ENCODE measurements around the gene LYRM9. TPM values are rescaled to one million over a fixed set of nuclear protein-coding genes. Genes with fewer than 3 reads are reported as not detected.

The LYRM9 gene
- polyA plus RNA-seq, 2 of the 4 experiments (the other 2 are of a cell fraction), result 1.4 to 2.5 TPM

DNA sequence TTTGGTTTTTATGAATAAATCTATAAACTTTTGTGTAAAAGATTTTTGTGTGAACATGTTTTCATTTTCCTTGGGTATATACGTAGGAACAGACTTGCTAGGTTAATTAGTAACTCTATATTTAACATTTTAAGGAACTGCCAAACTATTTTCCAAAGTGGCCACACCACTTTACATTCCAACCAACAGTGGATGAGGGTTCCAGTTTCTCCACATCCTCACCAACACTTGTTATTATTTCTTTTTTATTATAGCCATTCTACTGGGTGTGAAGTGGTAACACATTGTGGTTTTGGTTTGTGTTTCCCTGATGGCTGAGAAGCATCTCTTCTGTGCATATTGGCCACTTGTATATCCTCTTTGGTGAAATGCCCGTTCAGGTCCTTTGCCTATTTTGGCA, 20.0 kb downstream of the LYRM9 start:
- CTCF ChIA-PET, result interaction anchor here (1.3 to 16.2 kb wide), 3 partner anchors 22 to 215 kb away, joined by 3 to 474 read pairs (median 230); partner anchors contain the start of gene NOS2
- 16% methylated on average over 2 of the region's 2 CpGs for WGBS (ENCODE audit: missing lambda C conversion rate)
- DNase-seq (ENCODE audit: low read depth in 1 of 2, low spot score in 1 of 2), result no peak
- Histone ChIP-seq H3K4me2 (no peak overlapping the region), H3K4me1 (no peaks in the 10 kb centered on the region), H3K9me3 (peaks cover 11% of the 10 kb centered on the region), H3K27ac (no peak overlapping the region), H3K4me3 (no peak overlapping the region)
- ATAC-seq, result no peak
- no peak for TF ChIP-seq CBX2 (IDR thresholded peaks at IDR 0.05; ENCODE audit: borderline replicate concordance, low read depth)
- no peak for TF ChIP-seq HOXB13 (CRISPR knock-in tag; IDR thresholded peaks at IDR 0.05; ENCODE audit: low read depth)
- TF ChIP-seq USF2 (IDR thresholded peaks at IDR 0.05), result no peak
- TF ChIP-seq NR3C1 (IDR thresholded peaks at IDR 0.05), result no peak
- POLR2A ChIA-PET, result no interaction called here
- FAIRE-seq, result no peak

DNA sequence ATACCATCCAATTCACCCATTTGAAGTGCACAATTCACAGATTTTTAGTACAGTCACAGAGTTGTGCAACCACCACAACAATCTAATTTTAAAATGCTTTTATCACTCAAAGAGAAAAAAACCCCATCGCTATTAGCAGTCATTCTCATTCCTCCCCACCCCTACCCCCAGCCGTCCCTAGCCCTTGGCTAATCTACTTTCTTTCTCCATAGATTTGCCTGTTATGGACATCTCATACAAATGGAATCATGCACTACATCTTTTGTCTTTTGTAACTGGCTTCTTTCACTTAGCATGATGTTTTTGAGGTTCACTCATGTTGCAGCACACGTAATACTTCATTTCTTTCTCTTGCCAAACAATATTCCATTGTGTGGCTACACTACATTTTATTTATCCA, 20.4 kb downstream of the LYRM9 start:
- Histone ChIP-seq H3K9me3 (peaks cover 11% of the 10 kb centered on the region), H3K4me2 (no peak overlapping the region), H3K4me1 (no peaks in the 10 kb centered on the region), H3K4me3 (no peak overlapping the region), H3K27ac (no peak overlapping the region)
- no peak for TF ChIP-seq POLR2A (IDR thresholded peaks at IDR 0.05; ENCODE audit: low read length)
- TF ChIP-seq ELK1 (IDR thresholded peaks at IDR 0.05; ENCODE audit: low read depth, low read length), result no peak
- no peak for TF ChIP-seq JUNB (IDR thresholded peaks at IDR 0.05)
- TF ChIP-seq, protein P1, sequence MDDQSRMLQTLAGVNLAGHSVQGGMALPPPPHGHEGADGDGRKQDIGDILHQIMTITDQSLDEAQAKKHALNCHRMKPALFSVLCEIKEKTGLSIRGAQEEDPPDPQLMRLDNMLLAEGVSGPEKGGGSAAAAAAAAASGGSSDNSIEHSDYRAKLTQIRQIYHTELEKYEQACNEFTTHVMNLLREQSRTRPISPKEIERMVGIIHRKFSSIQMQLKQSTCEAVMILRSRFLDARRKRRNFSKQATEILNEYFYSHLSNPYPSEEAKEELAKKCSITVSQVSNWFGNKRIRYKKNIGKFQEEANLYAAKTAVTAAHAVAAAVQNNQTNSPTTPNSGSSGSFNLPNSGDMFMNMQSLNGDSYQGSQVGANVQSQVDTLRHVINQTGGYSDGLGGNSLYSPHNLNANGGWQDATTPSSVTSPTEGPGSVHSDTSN (IDR thresholded peaks at IDR 0.05), result no peak
- TF ChIP-seq SMC3 (IDR thresholded peaks at IDR 0.05), result no peak
- no peak for TF ChIP-seq CEBPB (IDR thresholded peaks at IDR 0.05)
- no peak for TF ChIP-seq HEYL (CRISPR knock-in tag; IDR thresholded peaks at IDR 0.05)
- TF ChIP-seq NPAS2 (CRISPR knock-in tag; IDR thresholded peaks at IDR 0.05; ENCODE audit: borderline replicate concordance), result no peak
- TF ChIP-seq, protein P2, sequence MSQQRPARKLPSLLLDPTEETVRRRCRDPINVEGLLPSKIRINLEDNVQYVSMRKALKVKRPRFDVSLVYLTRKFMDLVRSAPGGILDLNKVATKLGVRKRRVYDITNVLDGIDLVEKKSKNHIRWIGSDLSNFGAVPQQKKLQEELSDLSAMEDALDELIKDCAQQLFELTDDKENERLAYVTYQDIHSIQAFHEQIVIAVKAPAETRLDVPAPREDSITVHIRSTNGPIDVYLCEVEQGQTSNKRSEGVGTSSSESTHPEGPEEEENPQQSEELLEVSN (IDR thresholded peaks at IDR 0.05; ENCODE audit: borderline replicate concordance, low read depth), result no peak
- no peak for TF ChIP-seq PHF8 (IDR thresholded peaks at IDR 0.05; ENCODE audit: borderline replicate concordance, low read depth)
- no peak for TF ChIP-seq RAD21 (conservative IDR thresholded peaks at IDR 0.05 in 1 of 2, IDR thresholded peaks at IDR 0.05 in 1 of 2)
- TF ChIP-seq POLR2AphosphoS2 (conservative IDR thresholded peaks at IDR 0.05; ENCODE audit: low read length), result no peak
- TF ChIP-seq HOXB13 (CRISPR knock-in tag; IDR thresholded peaks at IDR 0.05; ENCODE audit: low read depth), result no peak
- TF ChIP-seq HOXB5 (CRISPR knock-in tag; IDR thresholded peaks at IDR 0.05), result no peak
- TF ChIP-seq ZSCAN20 (CRISPR knock-in tag; IDR thresholded peaks at IDR 0.05), result no peak
- no peak for TF ChIP-seq BHLHE40 (IDR thresholded peaks at IDR 0.05; ENCODE audit: low read depth, low read length)
- TF ChIP-seq USF2 (IDR thresholded peaks at IDR 0.05), result no peak
- no peak for TF ChIP-seq EP300 (IDR thresholded peaks at IDR 0.05)
- no peak for TF ChIP-seq CHD4 (IDR thresholded peaks at IDR 0.05; ENCODE audit: borderline replicate concordance)
- TF ChIP-seq, protein P3, sequence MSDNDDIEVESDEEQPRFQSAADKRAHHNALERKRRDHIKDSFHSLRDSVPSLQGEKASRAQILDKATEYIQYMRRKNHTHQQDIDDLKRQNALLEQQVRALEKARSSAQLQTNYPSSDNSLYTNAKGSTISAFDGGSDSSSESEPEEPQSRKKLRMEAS (IDR thresholded peaks at IDR 0.05), result no peak
- FAIRE-seq, result no peak
- ChIA-PET CTCF (no interaction called here), POLR2A (no interaction called here)
- ATAC-seq, result no peak
- 57% methylated on average over 3 of the region's 3 CpGs for WGBS (ENCODE audit: missing lambda C conversion rate)
- DNase-seq (ENCODE audit: low read depth in 1 of 2, low spot score in 1 of 2), result no peak
